DMS79 treated with DMSO at 0.1 percent for 48 hours (cell line): ENCODE measurements around the gene FITM1.

Experiments used
- DNase-seq: peaks from one replicate; lab custom pipeline; 2025; lab: John Stamatoyannopoulos, UW

The FITM1 gene

GRCh38 chr14:24139272-24139934 lies 8.9 kb downstream of the FITM1 start:
- no peak for DNase-seq

GRCh38 chr14:24141097-24141880 lies 10.8 kb downstream of the FITM1 start, which contains the start of gene EMC9:
Gene EMC9, minus strand, starts transcription at chr14:24141591. Its CDS starts 287 bp downstream, at chr14:24141304.
- DNase-seq, result peak; percentile 100

- DNase-seq, result no peak
These were observed 13.1 kb downstream of the FITM1 start for GRCh38 chr14:24143511-24143910.

- DNase-seq, result no peak
These were observed 14.0 kb downstream of the FITM1 start for GRCh38 chr14:24144451-24144850.

DNA sequence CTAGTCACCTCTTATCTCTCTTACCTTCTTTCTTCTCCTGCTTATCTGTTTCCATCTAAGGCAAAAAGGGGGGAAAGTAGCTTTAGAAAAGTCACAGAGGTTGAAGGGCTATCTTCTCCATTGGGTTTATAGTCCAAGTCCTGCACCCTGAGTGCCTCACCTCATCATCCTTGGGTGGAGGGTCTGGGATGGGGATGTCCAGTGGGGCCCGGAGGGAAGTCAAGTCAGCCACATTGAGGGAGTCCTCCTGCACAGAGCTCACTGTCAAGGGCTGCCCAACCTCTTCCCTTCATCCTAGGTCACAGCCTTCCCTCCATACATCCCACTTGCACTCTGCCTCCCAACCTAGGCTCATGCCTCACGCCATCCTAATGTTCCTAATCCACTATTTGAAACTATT lies 14.8 kb downstream of the FITM1 start:
- no peak for DNase-seq

GRCh38 chr14:24145690-24146452 lies 15.4 kb downstream of the FITM1 start:
- peak; percentile 39 for DNase-seq

- peak; percentile 99 for DNase-seq
These were observed 16.1 kb downstream of the FITM1 start, which contains the start of gene PSME2 for GRCh38 chr14:24146453-24146977. Gene PSME2, minus strand, starts transcription at chr14:24146610. Its CDS starts 29 bp downstream, at chr14:24146581.

- peak; percentile 100 for DNase-seq
These were observed 16.7 kb downstream of the FITM1 start, which contains the start of gene RNF31 for GRCh38 chr14:24146978-24147760. Gene RNF31, plus strand, starts transcription at chr14:24147498. Its CDS starts 201 bp downstream, at chr14:24147699.

- no peak for DNase-seq
These were observed 17.4 kb downstream of the FITM1 start for GRCh38 chr14:24147761-24148428.

- DNase-seq, result no peak
These were observed 19.0 kb downstream of the FITM1 start for GRCh38 chr14:24149302-24149969.

DNA sequence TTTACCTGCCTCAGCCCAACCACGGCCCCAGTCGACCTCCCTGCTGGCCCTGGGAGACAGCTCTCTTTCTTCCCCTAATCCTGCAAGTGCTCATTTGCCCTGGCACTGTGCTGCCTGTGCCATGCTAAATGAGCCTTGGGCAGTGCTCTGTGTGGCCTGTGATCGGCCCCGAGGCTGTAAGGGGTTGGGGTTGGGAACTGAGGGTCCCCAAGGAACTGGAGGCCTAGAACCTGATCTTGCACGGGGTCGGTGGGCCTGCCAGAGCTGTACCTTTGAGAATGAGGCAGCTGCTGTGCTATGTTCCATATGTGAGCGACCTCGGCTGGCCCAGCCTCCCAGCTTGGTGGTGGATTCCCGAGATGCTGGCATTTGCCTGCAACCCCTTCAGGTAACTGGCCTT lies 19.6 kb downstream of the FITM1 start:
- DNase-seq, result no peak

DNA sequence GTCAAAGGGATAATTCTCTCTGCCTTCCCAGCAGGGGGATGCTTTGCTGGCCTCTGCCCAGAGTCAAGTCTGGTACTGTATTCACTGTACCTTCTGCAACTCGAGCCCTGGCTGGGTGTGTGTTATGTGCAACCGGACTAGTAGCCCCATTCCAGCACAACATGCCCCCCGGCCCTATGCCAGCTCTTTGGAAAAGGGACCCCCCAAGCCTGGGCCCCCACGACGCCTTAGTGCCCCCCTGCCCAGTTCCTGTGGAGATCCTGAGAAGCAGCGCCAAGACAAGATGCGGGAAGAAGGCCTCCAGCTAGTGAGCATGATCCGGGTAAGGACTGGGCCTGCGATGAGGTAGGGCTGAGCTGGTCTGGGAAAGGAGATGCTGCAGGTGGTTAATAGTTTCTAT lies 20.1 kb downstream of the FITM1 start:
- no peak for DNase-seq

DNA sequence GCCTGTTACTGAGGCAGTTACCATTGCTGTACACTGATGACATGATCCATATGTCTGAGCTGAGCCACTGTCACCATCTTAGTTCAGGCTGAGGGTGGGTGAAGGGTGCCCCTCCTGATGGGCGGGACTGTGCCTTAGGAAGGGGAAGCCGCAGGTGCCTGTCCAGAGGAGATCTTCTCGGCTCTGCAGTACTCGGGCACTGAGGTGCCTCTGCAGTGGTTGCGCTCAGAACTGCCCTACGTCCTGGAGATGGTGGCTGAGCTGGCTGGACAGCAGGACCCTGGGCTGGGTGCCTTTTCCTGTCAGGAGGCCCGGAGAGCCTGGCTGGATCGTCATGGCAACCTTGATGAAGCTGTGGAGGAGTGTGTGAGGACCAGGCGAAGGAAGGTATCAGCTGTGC lies 20.5 kb downstream of the FITM1 start:
- DNase-seq, result no peak

GRCh38 chr14:24151404-24152080 lies 21.1 kb downstream of the FITM1 start:
- no peak for DNase-seq

GRCh38 chr14:24155100-24155499 lies 24.6 kb downstream of the FITM1 start:
- no peak for DNase-seq

- DNase-seq, result no peak
These were observed 26.4 kb downstream of the FITM1 start for GRCh38 chr14:24156840-24157239.

GRCh38 chr14:24157331-24157730 lies 26.9 kb downstream of the FITM1 start:
- no peak for DNase-seq

- DNase-seq, result no peak
These were observed 29.5 kb downstream of the FITM1 start for GRCh38 chr14:24159777-24160498.

GRCh38 chr14:24160499-24160849 lies 30.0 kb downstream of the FITM1 start:
- no peak for DNase-seq
